NCI-H1048 (cell line): ENCODE results near the gene RELL2.

Experiments
- DNase-seq: peaks from one replicate; lab custom pipeline; 2025; lab: John Stamatoyannopoulos, UW

RELL2 gene

GRCh38 chr5:141618804-141619554 is 17.8 kb upstream of the RELL2 start, which contains the start of gene DIAPH1:
Gene DIAPH1 (minus strand): TSS chr5:141619000. CDS start chr5:141618914, 86 bp downstream.
- DNase-seq, result peak; percentile 94

GRCh38 chr5:141623186-141623585 is 13.6 kb upstream of the RELL2 start:
- DNase-seq, result no peak

GRCh38 chr5:141623611-141624010 is 13.2 kb upstream of the RELL2 start:
- DNase-seq, result no peak

GRCh38 chr5:141628175-141628788 is 8.5 kb upstream of the RELL2 start:
- no peak for DNase-seq

GRCh38 chr5:141630570-141631140 is 6.1 kb upstream of the RELL2 start:
- DNase-seq, result no peak

- no peak for DNase-seq
Observed at GRCh38 chr5:141632650-141633049, 4.1 kb upstream of the RELL2 start.

GRCh38 chr5:141633871-141634561 is 2.8 kb upstream of the RELL2 start:
- DNase-seq, result no peak

- DNase-seq, result no peak
Observed at GRCh38 chr5:141634720-141635119, 2.1 kb upstream of the RELL2 start.

- DNase-seq, result no peak
Observed at GRCh38 chr5:141635646-141636045, 1.2 kb upstream of the RELL2 start.

- no peak for DNase-seq
Observed at GRCh38 chr5:141636106-141636412, 738 bp upstream of the RELL2 start.

GRCh38 chr5:141637123-141637766 is 448 bp downstream of the RELL2 start:
- no peak for DNase-seq

GRCh38 chr5:141637767-141638419 is 1.1 kb downstream of the RELL2 start:
- no peak for DNase-seq

GRCh38 chr5:141638771-141639170 is 2.0 kb downstream of the RELL2 start:
- no peak for DNase-seq

- DNase-seq, result no peak
Observed at GRCh38 chr5:141639357-141640050, 2.7 kb downstream of the RELL2 start.

- DNase-seq, result no peak
Observed at GRCh38 chr5:141640051-141640415, 3.2 kb downstream of the RELL2 start.

GRCh38 chr5:141640698-141641097 is 3.9 kb downstream of the RELL2 start:
- DNase-seq, result no peak

GRCh38 chr5:141641634-141642267 is 5.0 kb downstream of the RELL2 start:
- no peak for DNase-seq

- DNase-seq, result no peak
Observed at GRCh38 chr5:141646026-141646425, 9.2 kb downstream of the RELL2 start.

- no peak for DNase-seq
Observed at GRCh38 chr5:141647242-141647641, 10.4 kb downstream of the RELL2 start.

GRCh38 chr5:141647851-141648250 is 11.1 kb downstream of the RELL2 start:
- DNase-seq, result no peak
